Stimulated activated naive CD8-positive, alpha-beta T cell treated with anti-CD3 and anti-CD28 coated beads, Interleukin-15, Interleukin-2, amounts not matched to agents 100 ng/mL and 50 ng/mL, for 24 hours (primary cell): ENCODE measurements around the gene CDK2.
A peak's percentile ranks its signal among the peaks of the same experiment; 100 is the strongest.
"Not testable (repeated sequence)": the region's sequence is repeated elsewhere in the genome, so short reads cannot be mapped to it uniquely, and the experiment has no call there.

Experiments
- H3K27ac Mint-ChIP-seq: one replicate; pipeline ENCODE4 v1.8.0; 2021; ENCODE audit warnings: mild to moderate bottlenecking, mixed read lengths
- H3K27me3 Mint-ChIP-seq: one replicate; pipeline ENCODE4 v1.8.0; 2021; ENCODE audit warnings: mixed read lengths
- H3K36me3 Mint-ChIP-seq: one replicate; pipeline ENCODE4 v1.8.0; 2021; ENCODE audit warnings: low read depth, mixed read lengths
- H3K4me1 Mint-ChIP-seq: one replicate; pipeline ENCODE4 v1.8.0; 2021; ENCODE audit warnings: low read depth, mixed read lengths
- H3K4me3 Mint-ChIP-seq: one replicate; pipeline ENCODE4 v1.8.0; 2021; ENCODE audit warnings: mild to moderate bottlenecking, mixed read lengths
- H3K9me3 Mint-ChIP-seq: one replicate; pipeline ENCODE4 v1.8.0; 2021; ENCODE audit warnings: mixed read lengths

The CDK2 gene

GRCh38 chr12:56003376-56003775 lies 36.7 kb downstream of the CDK2 start:
- H3K27me3 Mint-ChIP-seq, H3K36me3 Mint-ChIP-seq: not testable (repeated sequence)

DNA sequence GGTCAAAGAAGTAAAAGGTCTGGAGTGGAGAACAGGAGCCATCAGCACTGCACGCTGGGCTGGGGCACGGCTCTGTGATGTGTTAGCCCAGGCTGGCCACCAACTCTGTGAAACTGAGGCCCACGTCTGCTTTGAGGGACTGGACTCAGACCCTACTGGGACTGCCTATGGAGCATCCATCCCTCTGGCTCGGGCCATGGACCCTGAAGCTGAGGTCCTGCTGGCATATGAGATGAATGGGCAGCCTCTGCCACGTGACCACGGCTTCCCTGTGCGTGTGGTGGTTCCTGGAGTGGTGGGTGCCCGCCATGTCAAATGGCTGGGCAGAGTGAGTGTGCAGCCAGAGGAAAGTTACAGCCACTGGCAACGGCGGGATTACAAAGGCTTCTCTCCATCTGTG lies 37.6 kb downstream of the CDK2 start:
- Mint-ChIP-seq H3K4me3 (no peak overlapping the region), H3K4me1 (peaks cover 13% of the 10 kb centered on the region), H3K27ac (no peak overlapping the region)

More at GRCh38 chr12:56003376-56003775, 36.7 kb downstream of the CDK2 start:
- not testable (repeated sequence) for H3K4me3 Mint-ChIP-seq, H3K27ac Mint-ChIP-seq, H3K9me3 Mint-ChIP-seq
- H3K4me1 Mint-ChIP-seq = peaks cover 14% of the 10 kb centered on the region

DNA sequence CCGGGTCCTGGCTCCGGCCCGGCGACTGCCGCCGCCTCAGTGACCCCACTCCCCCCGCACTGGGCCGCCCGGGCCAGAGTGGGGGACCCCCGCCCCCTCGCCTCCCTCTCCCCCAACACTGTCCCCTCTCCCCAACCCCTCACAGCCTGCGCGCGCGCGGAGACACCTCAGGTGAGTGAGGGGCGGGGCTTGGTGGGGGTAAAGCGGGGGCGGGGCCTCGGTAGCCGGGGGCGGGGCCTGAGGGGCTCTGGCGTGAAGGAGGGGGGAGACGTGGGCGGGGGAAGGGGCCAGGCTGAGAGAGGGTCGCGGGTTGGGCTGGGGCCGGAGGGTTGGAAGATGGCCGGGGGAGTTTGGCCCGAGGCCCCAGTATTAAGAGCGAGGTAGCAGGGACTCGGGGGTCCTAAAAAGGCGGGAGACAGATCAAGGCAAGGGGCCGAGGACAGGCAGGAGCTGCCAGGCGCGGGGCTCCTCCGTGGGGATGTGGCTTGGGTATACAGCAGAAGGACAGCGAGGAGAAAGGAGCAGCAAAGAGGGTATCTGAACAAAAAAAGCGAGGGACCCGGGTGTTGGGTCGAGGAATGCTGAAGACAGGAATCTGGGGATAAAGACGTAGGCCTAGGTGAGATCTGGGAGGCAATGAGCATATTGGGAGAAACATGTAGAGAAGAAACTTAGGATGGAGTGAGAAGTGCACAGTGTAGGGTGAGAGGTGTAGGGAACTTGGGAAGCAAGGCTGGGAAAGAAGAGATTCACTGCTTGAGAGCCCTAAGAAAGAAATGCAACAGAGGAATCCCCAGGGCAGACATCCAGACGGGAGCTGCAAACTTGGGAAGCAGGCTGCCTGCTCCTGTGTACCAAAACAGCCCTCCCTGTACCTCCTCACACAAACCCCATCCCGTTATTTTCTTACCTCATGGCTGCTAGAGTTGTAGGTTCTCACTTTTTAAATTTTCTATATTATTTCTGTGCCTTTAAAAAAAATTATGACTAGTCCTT lies 41.2 kb downstream of the CDK2 start:
- H3K27ac Mint-ChIP-seq = peak overlapping the region; percentile 91
- peaks cover 3% of the 10 kb centered on the region for H3K36me3 Mint-ChIP-seq
- H3K4me1 Mint-ChIP-seq = peaks cover 20% of the 10 kb centered on the region
- no peaks in the 10 kb centered on the region for H3K27me3 Mint-ChIP-seq
- H3K9me3 Mint-ChIP-seq = no peaks in the 10 kb centered on the region
- peak overlapping the region; percentile 83 for H3K4me3 Mint-ChIP-seq

More for the DNA sequence above, 37.6 kb downstream of the CDK2 start:
- H3K27me3 Mint-ChIP-seq = no peaks in the 10 kb centered on the region
- peaks cover 3% of the 10 kb centered on the region for H3K36me3 Mint-ChIP-seq
- no peaks in the 10 kb centered on the region for H3K9me3 Mint-ChIP-seq

- Mint-ChIP-seq H3K9me3 (no peaks in the 10 kb centered on the region), H3K27ac (no peak overlapping the region), H3K4me1 (peaks cover 27% of the 10 kb centered on the region), H3K36me3 (peaks cover 9% of the 10 kb centered on the region), H3K27me3 (no peaks in the 10 kb centered on the region), H3K4me3 (no peak overlapping the region)
Observed at GRCh38 chr12:56010111-56010570, 43.5 kb downstream of the CDK2 start.

- H3K36me3 Mint-ChIP-seq = peaks cover 5% of the 10 kb centered on the region
- H3K27me3 Mint-ChIP-seq = no peaks in the 10 kb centered on the region
- peaks cover 38% of the 10 kb centered on the region for H3K4me1 Mint-ChIP-seq
- no peak overlapping the region for H3K4me3 Mint-ChIP-seq
- no peaks in the 10 kb centered on the region for H3K9me3 Mint-ChIP-seq
- no peak overlapping the region for H3K27ac Mint-ChIP-seq
Observed at GRCh38 chr12:56011509-56012090, 45.0 kb downstream of the CDK2 start.

GRCh38 chr12:56013482-56013881 lies 46.9 kb downstream of the CDK2 start:
- Mint-ChIP-seq H3K9me3 (no peaks in the 10 kb centered on the region), H3K27me3 (no peaks in the 10 kb centered on the region), H3K27ac (no peak overlapping the region), H3K36me3 (peaks cover 9% of the 10 kb centered on the region), H3K4me1 (peaks cover 28% of the 10 kb centered on the region), H3K4me3 (no peak overlapping the region)

DNA sequence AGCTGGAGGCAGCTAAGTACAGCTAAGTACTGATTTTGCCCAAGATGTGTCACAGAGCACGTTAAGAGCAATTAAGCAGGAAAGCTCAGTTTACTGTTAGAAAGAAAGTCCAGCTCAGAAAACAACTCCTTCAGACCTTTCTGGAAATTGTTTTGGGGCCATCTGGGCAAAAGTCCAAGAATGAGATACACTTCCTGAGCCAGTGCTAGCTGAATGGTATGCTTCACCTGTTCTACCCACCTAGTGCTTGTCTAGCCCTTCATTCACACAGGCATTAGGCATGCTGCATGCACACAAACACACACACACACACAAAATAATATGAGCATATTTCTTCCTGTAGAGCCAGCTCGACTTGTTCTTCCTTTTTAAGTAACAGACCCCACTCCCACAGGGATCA lies 47.6 kb downstream of the CDK2 start:
- Mint-ChIP-seq H3K4me1 (peaks cover 29% of the 10 kb centered on the region), H3K4me3 (no peak overlapping the region), H3K36me3 (peaks cover 9% of the 10 kb centered on the region), H3K27ac (no peak overlapping the region), H3K9me3 (no peaks in the 10 kb centered on the region), H3K27me3 (no peaks in the 10 kb centered on the region)

GRCh38 chr12:56017181-56017580 lies 50.6 kb downstream of the CDK2 start:
- H3K4me1 Mint-ChIP-seq = peaks cover 46% of the 10 kb centered on the region
- H3K4me3 Mint-ChIP-seq = no peak overlapping the region
- no peaks in the 10 kb centered on the region for H3K27me3 Mint-ChIP-seq
- peaks cover 9% of the 10 kb centered on the region for H3K36me3 Mint-ChIP-seq
- no peaks in the 10 kb centered on the region for H3K9me3 Mint-ChIP-seq
- no peak overlapping the region for H3K27ac Mint-ChIP-seq

DNA sequence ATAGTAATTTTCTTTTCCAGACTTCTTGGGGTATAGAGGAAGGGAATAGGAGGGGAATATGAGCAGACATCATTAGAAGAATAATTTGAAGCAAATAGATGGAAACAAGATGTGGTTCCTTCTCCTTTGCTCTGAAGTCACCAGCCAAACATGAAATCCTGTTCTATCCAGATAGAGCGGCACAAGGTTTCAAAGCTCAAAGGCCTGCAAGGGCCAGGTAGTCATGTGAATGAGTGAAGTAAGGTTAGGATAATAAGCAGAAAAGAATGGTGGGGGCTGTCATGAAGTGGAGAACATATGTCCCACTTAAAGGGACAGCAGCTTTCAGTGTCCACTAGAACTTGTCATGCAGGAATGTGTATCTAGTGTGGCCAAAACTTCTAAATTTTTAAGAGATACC lies 51.7 kb downstream of the CDK2 start:
- no peaks in the 10 kb centered on the region for H3K27me3 Mint-ChIP-seq
- H3K4me1 Mint-ChIP-seq = peaks cover 52% of the 10 kb centered on the region
- H3K4me3 Mint-ChIP-seq = no peak overlapping the region
- H3K27ac Mint-ChIP-seq = no peak overlapping the region
- H3K9me3 Mint-ChIP-seq = no peaks in the 10 kb centered on the region
- peaks cover 9% of the 10 kb centered on the region for H3K36me3 Mint-ChIP-seq

GRCh38 chr12:56020423-56021184 lies 54.0 kb downstream of the CDK2 start, which contains the start of gene IKZF4:
TSS of gene IKZF4 (plus strand) at chr12:56021043. CDS start at chr12:56021494, 451 bp downstream.
- H3K4me3 Mint-ChIP-seq = peak within 1 kb of the TSS; percentile 92
- H3K9me3 Mint-ChIP-seq = no peaks in the 10 kb centered on the region
- H3K27ac Mint-ChIP-seq = peak within 1 kb of the TSS; percentile 92
- no peaks in the 10 kb centered on the region for H3K27me3 Mint-ChIP-seq
- H3K36me3 Mint-ChIP-seq = peaks cover 11% of the 10 kb centered on the region
- H3K4me1 Mint-ChIP-seq = peaks cover 47% of the 10 kb centered on the region

GRCh38 chr12:56021889-56022497 lies 55.4 kb downstream of the CDK2 start:
- H3K9me3 Mint-ChIP-seq = no peaks in the 10 kb centered on the region
- H3K4me3 Mint-ChIP-seq = peak overlapping the region; percentile 92
- H3K36me3 Mint-ChIP-seq = peaks cover 14% of the 10 kb centered on the region
- peak overlapping the region; percentile 92 for H3K27ac Mint-ChIP-seq
- H3K4me1 Mint-ChIP-seq = peaks cover 40% of the 10 kb centered on the region
- no peaks in the 10 kb centered on the region for H3K27me3 Mint-ChIP-seq
